K562 (cell line): ENCODE data around the gene GOLGA6B. TPM values are rescaled to one million over a fixed set of nuclear protein-coding genes. Genes with fewer than 3 reads are reported as not detected.

Experiments used
- BRF2 ChIP-seq: IDR thresholded peaks from 3 replicates; pipeline ENCODE4 v1.6.1; 2011; ENCODE audit warnings: borderline replicate concordance, mild to moderate bottlenecking; ENCODE audit not compliant: insufficient read length, insufficient read depth
- GTF2E2 ChIP-seq: fragments of 200-800 bp; sonication (Bioruptor generic); IDR thresholded peaks from 2 replicates; pipeline ENCODE4 v1.6.1; 2016; ENCODE audit warnings: missing genetic modification characterization, missing compliant biosample characterization
- SMAD4 ChIP-seq: fragments of 250-450 bp; sonication (Bioruptor Pico); conservative IDR thresholded peaks from 2 replicates; pipeline ENCODE4 v1.8.0; 2021; ENCODE audit warnings: inconsistent platforms, mild to moderate bottlenecking, moderate library complexity
- TEAD1 ChIP-seq, 2 experiments: fragments of 450-650 bp in 1 of 2; sonication (generic) in 1 of 2; formaldehyde crosslinking; IDR thresholded peaks; 2 replicates each; pipeline versions ENCODE4 v1.4.0 to v1.8.0; 2020 to 2022; ENCODE audit warnings: mild to moderate bottlenecking in 2 of 2, missing genetic modification reagents in 1 of 2
- ZBTB17 ChIP-seq: fragments of 450-650 bp; formaldehyde crosslinking; IDR thresholded peaks from 2 replicates; pipeline ENCODE4 v1.4.0; 2020; ENCODE audit warnings: mild to moderate bottlenecking
- ZFP36 ChIP-seq: fragments of 150-350 bp; IDR thresholded peaks from 2 replicates; pipeline ENCODE4 v1.6.1; 2018; ENCODE audit warnings: low read length, low read depth; ENCODE audit not compliant: partially characterized antibody
- ZNF146 ChIP-seq: IDR thresholded peaks from one replicate; pipeline ENCODE4 v1.6.1; 2018; ENCODE audit warnings: missing compliant biosample characterization; ENCODE audit not compliant: unreplicated experiment
- ZNF23 ChIP-seq: fragments of 250-450 bp; sonication (Bioruptor Pico); IDR thresholded peaks from 2 replicates; pipeline ENCODE4 v1.4.0; 2020; ENCODE audit warnings: mild to moderate bottlenecking
- ZNF24 ChIP-seq: fragments of 450-650 bp; IDR thresholded peaks from 2 replicates; pipeline ENCODE4 v1.6.1; 2016
- ZNF398 ChIP-seq: fragments of 250-450 bp; sonication (Bioruptor Pico); IDR thresholded peaks from 2 replicates; pipeline ENCODE4 v1.8.0; 2021; ENCODE audit warnings: moderate library complexity, mild to moderate bottlenecking, inconsistent platforms
- ZNF77 ChIP-seq: fragments of 250-450 bp; sonication (Bioruptor Pico); IDR thresholded peaks from 2 replicates; pipeline ENCODE4 v1.5.0; 2020
- ZNF830 ChIP-seq: fragments of 250-450 bp; sonication (Bioruptor Pico); IDR thresholded peaks from 2 replicates; pipeline ENCODE4 v1.5.0; 2021; ENCODE audit warnings: mild to moderate bottlenecking
- polyA plus RNA-seq, 8 experiments: library from polyadenylated mRNA; depleted of rRNA in 4 of 8; stranded (reverse) in 5 of 8; unstranded in 3 of 8; fragments of >200 nt; fragmentation: Nextera tagmentation in 2 of 8; fragmentation: Illumina TruSeq in 1 of 8; extraction: Ambion mirVana in 2 of 8; extraction: Trizol in 1 of 8; gene quantifications; 2 replicates each; pipeline versions ENCODE4 v1.2.1 to v1.2.3, GENCODE V29; 2011 to 2014; ENCODE audit warnings: inconsistent platforms in 1 of 8, missing spikeins in 1 of 8
- total RNA-seq, 7 experiments: library from RNA; depleted of rRNA in 6 of 7; stranded (reverse); fragments of >200 nt in 6 of 7; fragmentation: Illumina TruSeq in 2 of 7; extraction: Trizol in 2 of 7; gene quantifications; 2 replicates each; pipeline versions ENCODE4 v1.2.1 to v1.2.3, GENCODE V29; 2011 to 2021; ENCODE audit warnings: low replicate concordance in 1 of 7
- TF ChIP-seq, protein P1 (sequence below): fragments of 250-450 bp; sonication (Bioruptor Pico); IDR thresholded peaks from 2 replicates; pipeline ENCODE4 v1.5.0; 2021
- TF ChIP-seq, protein P2 (sequence below), 2 experiments: IDR thresholded peaks; 2 replicates each; pipeline ENCODE4 v1.6.1; 2012; ENCODE audit warnings: improper control_type of control experiment in 2 of 2, low read depth in 2 of 2, low read length in 2 of 2, borderline replicate concordance in 1 of 2
- TF ChIP-seq, protein P3 (sequence below): sonication (generic); formaldehyde crosslinking; IDR thresholded peaks from 2 replicates; pipeline ENCODE4 v1.9.0; 2022; ENCODE audit warnings: mild to moderate bottlenecking, missing genetic modification reagents
- TF ChIP-seq, protein P4 (sequence below): fragments of 200-800 bp; sonication (Bioruptor generic); IDR thresholded peaks from 2 replicates; pipeline ENCODE4 v1.6.1; 2017; ENCODE audit warnings: missing genetic modification characterization, missing compliant biosample characterization
- TF ChIP-seq, protein P5 (sequence below): conservative IDR thresholded peaks from 2 replicates; pipeline ENCODE4 v1.6.1; 2011; ENCODE audit warnings: low read depth, mild to moderate bottlenecking, low read length; ENCODE audit not compliant: control insufficient read depth

GOLGA6B gene
- total and polyA plus RNA-seq, 9 of the 15 experiments (the other 6 are each of a cell fraction or from before 2014, with no cell fraction given) = not detected

DNA sequence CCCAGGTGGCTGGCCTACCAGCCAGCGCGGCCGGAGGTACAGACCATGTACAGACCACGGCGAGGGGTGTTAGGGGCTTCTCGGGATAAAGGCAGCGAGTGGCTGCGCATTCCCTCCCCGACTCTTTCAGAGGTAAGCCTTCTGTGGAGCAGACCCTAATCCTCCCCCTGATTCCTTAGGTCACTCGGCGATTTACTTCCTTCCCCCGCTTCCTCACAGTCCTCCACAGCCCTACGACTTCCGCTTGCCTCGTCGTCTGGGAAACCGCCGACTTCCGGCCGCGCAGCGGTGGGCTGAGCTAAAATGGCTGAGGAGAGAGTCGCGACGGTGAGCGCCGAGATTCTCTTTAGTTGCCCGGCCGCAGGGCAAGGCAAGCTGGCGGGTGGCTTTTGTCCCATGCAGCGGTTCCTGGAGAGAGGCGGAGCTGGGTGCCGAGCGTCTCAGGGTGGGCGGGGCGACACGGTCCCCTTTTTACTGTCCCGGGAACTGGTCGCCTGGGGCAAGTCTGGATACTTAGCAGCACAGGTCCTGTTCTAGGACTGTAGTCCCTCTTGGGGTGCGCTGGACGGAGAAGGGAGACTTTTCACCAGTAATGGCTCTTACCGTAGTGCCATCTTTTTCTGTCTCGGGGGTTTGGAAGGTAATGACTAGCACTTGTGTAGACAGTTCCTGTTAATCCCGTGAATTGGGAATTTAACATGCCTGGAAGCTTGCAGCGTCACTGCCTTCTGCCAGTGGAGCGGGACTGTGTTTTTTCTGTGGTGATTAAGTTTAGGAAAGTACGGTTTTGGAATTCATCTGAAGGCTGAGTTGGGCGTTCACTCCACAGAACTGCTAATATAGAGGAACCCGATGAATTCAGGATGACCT lies 31.7 kb downstream of the GOLGA6B start, which contains the start of the genes BBS4 and HIGD2B (continued):
- TF ChIP-seq, protein P1, sequence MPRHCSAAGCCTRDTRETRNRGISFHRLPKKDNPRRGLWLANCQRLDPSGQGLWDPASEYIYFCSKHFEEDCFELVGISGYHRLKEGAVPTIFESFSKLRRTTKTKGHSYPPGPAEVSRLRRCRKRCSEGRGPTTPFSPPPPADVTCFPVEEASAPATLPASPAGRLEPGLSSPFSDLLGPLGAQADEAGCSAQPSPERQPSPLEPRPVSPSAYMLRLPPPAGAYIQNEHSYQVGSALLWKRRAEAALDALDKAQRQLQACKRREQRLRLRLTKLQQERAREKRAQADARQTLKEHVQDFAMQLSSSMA = no peak
- no peak for TF ChIP-seq ZNF146 (CRISPR knock-in tag)
- no peak for TF ChIP-seq TEAD1 (CRISPR knock-in tag; IDR thresholded peaks at IDR 0.05)
- no peak for TF ChIP-seq ZNF398 (CRISPR knock-in tag)
- no peak for TF ChIP-seq BRF2
- no peak for TF ChIP-seq ZNF24
- TF ChIP-seq, protein P2, sequence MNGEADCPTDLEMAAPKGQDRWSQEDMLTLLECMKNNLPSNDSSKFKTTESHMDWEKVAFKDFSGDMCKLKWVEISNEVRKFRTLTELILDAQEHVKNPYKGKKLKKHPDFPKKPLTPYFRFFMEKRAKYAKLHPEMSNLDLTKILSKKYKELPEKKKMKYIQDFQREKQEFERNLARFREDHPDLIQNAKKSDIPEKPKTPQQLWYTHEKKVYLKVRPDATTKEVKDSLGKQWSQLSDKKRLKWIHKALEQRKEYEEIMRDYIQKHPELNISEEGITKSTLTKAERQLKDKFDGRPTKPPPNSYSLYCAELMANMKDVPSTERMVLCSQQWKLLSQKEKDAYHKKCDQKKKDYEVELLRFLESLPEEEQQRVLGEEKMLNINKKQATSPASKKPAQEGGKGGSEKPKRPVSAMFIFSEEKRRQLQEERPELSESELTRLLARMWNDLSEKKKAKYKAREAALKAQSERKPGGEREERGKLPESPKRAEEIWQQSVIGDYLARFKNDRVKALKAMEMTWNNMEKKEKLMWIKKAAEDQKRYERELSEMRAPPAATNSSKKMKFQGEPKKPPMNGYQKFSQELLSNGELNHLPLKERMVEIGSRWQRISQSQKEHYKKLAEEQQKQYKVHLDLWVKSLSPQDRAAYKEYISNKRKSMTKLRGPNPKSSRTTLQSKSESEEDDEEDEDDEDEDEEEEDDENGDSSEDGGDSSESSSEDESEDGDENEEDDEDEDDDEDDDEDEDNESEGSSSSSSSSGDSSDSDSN (IDR thresholded peaks at IDR 0.05; ENCODE audit: borderline replicate concordance in 1 of 2, low read depth in 2 of 2, low read length in 2 of 2) = peak; percentile 89 to 94
- no peak for TF ChIP-seq ZNF23 (CRISPR knock-in tag)
- TF ChIP-seq, protein P3, sequence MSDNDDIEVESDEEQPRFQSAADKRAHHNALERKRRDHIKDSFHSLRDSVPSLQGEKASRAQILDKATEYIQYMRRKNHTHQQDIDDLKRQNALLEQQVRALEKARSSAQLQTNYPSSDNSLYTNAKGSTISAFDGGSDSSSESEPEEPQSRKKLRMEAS (CRISPR knock-in tag) = no peak; the same call in 1 of the 2 replicates
- TF ChIP-seq, protein P4, sequence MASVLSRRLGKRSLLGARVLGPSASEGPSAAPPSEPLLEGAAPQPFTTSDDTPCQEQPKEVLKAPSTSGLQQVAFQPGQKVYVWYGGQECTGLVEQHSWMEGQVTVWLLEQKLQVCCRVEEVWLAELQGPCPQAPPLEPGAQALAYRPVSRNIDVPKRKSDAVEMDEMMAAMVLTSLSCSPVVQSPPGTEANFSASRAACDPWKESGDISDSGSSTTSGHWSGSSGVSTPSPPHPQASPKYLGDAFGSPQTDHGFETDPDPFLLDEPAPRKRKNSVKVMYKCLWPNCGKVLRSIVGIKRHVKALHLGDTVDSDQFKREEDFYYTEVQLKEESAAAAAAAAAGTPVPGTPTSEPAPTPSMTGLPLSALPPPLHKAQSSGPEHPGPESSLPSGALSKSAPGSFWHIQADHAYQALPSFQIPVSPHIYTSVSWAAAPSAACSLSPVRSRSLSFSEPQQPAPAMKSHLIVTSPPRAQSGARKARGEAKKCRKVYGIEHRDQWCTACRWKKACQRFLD (CRISPR knock-in tag) = no peak; the same call in 1 of the 2 replicates
- TF ChIP-seq, protein P5, sequence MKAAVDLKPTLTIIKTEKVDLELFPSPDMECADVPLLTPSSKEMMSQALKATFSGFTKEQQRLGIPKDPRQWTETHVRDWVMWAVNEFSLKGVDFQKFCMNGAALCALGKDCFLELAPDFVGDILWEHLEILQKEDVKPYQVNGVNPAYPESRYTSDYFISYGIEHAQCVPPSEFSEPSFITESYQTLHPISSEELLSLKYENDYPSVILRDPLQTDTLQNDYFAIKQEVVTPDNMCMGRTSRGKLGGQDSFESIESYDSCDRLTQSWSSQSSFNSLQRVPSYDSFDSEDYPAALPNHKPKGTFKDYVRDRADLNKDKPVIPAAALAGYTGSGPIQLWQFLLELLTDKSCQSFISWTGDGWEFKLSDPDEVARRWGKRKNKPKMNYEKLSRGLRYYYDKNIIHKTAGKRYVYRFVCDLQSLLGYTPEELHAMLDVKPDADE = 0 out of 2 replicates have a peak, but pooled peaks have one; percentile 29
- TF ChIP-seq GTF2E2 (tag) = peak; percentile 80; the same call in 1 of the 2 replicates
- TF ChIP-seq ZNF830 (CRISPR knock-in tag) = 0 out of 2 replicates have a peak, but pooled peaks have one; percentile 28
- TF ChIP-seq ZFP36 = peak; percentile 14
- TF ChIP-seq ZBTB17 (CRISPR knock-in tag) = peak; percentile 58
- TF ChIP-seq SMAD4 = peak; percentile 34; the same call in 1 of the 2 replicates
- no peak for TF ChIP-seq ZNF77 (CRISPR knock-in tag)
